Parietal lobe (tissue), 2 donors: Measurements from ENCODE around the gene OR5AR1. TPM values are rescaled to one million over a fixed set of nuclear protein-coding genes. Genes with fewer than 3 reads are reported as not detected.

Experiments used
- small RNA-seq: library from RNA; depleted of rRNA; stranded (forward); fragments of <200 nt; gene quantifications from one replicate; pipeline ENCODE3, GENCODE V24; 2014; ENCODE audit warnings: low replicate concordance
- total RNA-seq: library from RNA; depleted of rRNA; stranded (reverse); fragments of >200 nt; gene quantifications from one replicate; pipeline ENCODE4 v1.2.3, GENCODE V29; 2014

Gene OR5AR1
- not detected for total RNA-seq

GRCh38 chr11:56663386-56663785 is at the start of gene OR5AR1:
Gene OR5AR1 (plus strand): TSS chr11:56663686. CDS start chr11:56663686, 0 bp downstream.

GRCh38 chr11:56642339-56642738 is 21.1 kb upstream of the OR5AR1 start, which contains the start of gene OR5AP2:
Gene OR5AP2 (minus strand): TSS chr11:56642439. CDS start chr11:56642439, 0 bp downstream.

DNA sequence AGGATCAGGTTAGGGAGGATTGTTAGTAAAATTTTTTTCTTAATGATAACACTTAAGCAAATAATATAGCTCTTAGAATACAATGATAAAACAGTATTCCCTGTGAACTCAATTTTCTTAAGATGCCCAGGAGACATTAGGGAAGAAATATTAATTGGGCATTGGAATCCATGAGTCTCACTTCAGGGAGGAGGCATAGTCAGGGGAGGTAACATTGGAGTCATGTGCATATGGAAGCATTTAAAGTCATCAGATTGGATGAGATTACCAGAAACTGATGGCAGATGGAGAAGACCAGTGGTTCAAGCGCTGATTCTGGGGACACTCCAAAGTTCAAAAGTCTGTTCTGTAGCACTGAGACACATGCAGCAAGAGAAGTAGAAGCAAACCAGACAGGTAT is 35.3 kb downstream of the OR5AR1 start, which contains the start of gene OR9G1:
OR9G1 (plus strand) TSS at position 301 of the 400 bp plus-strand sequence. CDS start 1,293 bp downstream, outside the sequence.

Small RNA genes lying within 50 kb of the gene (small RNA-seq; reads per million reads assigned to genes)
- not detected for gene AP004245.1

Other genes with a start within 250 kb of the OR5AR1 start
- not detected for gene OR5M3, start 190.3 kb upstream of the OR5AR1 start, total RNA-seq
- gene OR5M8, start 172.3 kb upstream of the OR5AR1 start, total RNA-seq = not detected
- gene OR5M11, start 120.4 kb upstream of the OR5AR1 start, total RNA-seq = not detected
- gene OR5M10, start 86.0 kb upstream of the OR5AR1 start, total RNA-seq = not detected
- gene OR5M1, start 48.8 kb upstream of the OR5AR1 start, total RNA-seq = not detected
- gene OR5AP2, start 21.2 kb upstream of the OR5AR1 start, total RNA-seq = not detected
- gene OR9G1, start 35.4 kb downstream of the OR5AR1 start, total RNA-seq = not detected
- gene OR9G4, start 85.0 kb downstream of the OR5AR1 start, total RNA-seq = not detected